ENCODE data around the gene P2RX2.

DNA sequence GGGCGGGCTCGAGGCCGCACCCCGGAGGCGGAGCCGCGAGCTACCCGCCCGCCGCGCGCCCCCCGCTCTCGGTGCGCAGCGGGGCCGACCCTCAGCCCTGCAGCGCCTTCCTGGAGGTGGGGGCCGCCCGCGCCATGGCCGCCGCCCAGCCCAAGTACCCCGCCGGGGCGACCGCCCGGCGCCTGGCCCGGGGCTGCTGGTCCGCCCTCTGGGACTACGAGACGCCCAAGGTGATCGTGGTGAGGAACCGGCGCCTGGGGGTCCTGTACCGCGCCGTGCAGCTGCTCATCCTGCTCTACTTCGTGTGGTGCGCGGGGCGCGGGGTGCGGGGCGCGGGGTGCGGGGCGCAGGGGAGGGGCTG lies at the start of gene P2RX2:
- TF ChIP-seq, protein P1, sequence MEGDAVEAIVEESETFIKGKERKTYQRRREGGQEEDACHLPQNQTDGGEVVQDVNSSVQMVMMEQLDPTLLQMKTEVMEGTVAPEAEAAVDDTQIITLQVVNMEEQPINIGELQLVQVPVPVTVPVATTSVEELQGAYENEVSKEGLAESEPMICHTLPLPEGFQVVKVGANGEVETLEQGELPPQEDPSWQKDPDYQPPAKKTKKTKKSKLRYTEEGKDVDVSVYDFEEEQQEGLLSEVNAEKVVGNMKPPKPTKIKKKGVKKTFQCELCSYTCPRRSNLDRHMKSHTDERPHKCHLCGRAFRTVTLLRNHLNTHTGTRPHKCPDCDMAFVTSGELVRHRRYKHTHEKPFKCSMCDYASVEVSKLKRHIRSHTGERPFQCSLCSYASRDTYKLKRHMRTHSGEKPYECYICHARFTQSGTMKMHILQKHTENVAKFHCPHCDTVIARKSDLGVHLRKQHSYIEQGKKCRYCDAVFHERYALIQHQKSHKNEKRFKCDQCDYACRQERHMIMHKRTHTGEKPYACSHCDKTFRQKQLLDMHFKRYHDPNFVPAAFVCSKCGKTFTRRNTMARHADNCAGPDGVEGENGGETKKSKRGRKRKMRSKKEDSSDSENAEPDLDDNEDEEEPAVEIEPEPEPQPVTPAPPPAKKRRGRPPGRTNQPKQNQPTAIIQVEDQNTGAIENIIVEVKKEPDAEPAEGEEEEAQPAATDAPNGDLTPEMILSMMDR (conservative IDR thresholded peaks at IDR 0.05; ENCODE audit: low read depth, low read length) = no peak
- TF ChIP-seq POLR2A (IDR thresholded peaks at IDR 0.05; ENCODE audit: low read depth, low read length) (no peak), MXI1 (IDR thresholded peaks at IDR 0.05; ENCODE audit: borderline replicate concordance, low read depth, low read length) (no peak), RCOR1 (IDR thresholded peaks at IDR 0.05; ENCODE audit: insufficient replicate concordance, low read length) (no peak), SMC3 (IDR thresholded peaks at IDR 0.05; ENCODE audit: low read depth, low read length) (no peak), CHD1 (IDR thresholded peaks at IDR 0.05; ENCODE audit: low read depth, low read length) (no peak), RFX5 (IDR thresholded peaks at IDR 0.05; ENCODE audit: low read depth, low read length) (no peak), RAD21 (IDR thresholded peaks at IDR 0.05; ENCODE audit: low read length) (no peak)
- TF ChIP-seq, protein P2, sequence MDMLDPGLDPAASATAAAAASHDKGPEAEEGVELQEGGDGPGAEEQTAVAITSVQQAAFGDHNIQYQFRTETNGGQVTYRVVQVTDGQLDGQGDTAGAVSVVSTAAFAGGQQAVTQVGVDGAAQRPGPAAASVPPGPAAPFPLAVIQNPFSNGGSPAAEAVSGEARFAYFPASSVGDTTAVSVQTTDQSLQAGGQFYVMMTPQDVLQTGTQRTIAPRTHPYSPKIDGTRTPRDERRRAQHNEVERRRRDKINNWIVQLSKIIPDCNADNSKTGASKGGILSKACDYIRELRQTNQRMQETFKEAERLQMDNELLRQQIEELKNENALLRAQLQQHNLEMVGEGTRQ (IDR thresholded peaks at IDR 0.05; ENCODE audit: low read depth, low read length) = no peak
- TF ChIP-seq, protein P3, sequence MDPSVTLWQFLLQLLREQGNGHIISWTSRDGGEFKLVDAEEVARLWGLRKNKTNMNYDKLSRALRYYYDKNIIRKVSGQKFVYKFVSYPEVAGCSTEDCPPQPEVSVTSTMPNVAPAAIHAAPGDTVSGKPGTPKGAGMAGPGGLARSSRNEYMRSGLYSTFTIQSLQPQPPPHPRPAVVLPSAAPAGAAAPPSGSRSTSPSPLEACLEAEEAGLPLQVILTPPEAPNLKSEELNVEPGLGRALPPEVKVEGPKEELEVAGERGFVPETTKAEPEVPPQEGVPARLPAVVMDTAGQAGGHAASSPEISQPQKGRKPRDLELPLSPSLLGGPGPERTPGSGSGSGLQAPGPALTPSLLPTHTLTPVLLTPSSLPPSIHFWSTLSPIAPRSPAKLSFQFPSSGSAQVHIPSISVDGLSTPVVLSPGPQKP (IDR thresholded peaks at IDR 0.05; ENCODE audit: borderline replicate concordance, low read depth, low read length) = no peak

All from IMR-90 (cell line).